Transverse colon (tissue), 4 donors: ENCODE data around the gene TNKS2. TPM values are rescaled to one million over a fixed set of nuclear protein-coding genes. Genes with fewer than 3 reads are reported as not detected.

Experiments used
- DNase-seq: peaks from one replicate; pipeline ENCODE4 v3.0.0-alpha.2; 2019
- H3K27ac ChIP-seq, 4 donors: fragments of 200-600 bp; sonication (generic); 2 replicates each; pipeline ENCODE4 v1.5.1; 2016 to 2018; ENCODE audit warnings: inconsistent platforms in 4 of 4
- H3K27me3 ChIP-seq: fragments of 200-600 bp; sonication (generic); 2 replicates; pipeline ENCODE4 v1.5.1; 2017; ENCODE audit warnings: inconsistent platforms
- H3K36me3 ChIP-seq, 4 donors: fragments of 200-600 bp; sonication (generic); 2 replicates each; pipeline ENCODE4 v1.5.1; 2017 to 2019; ENCODE audit warnings: inconsistent platforms in 4 of 4
- H3K4me1 ChIP-seq, 4 donors: fragments of 200-600 bp; sonication (generic); 2 replicates each; pipeline ENCODE4 v1.5.1; 2017 to 2020; ENCODE audit warnings: inconsistent platforms in 4 of 4
- H3K4me3 ChIP-seq, 4 donors: fragments of 200-600 bp; sonication (generic); 1 replicate in 1 of 4; 2 replicates in 3 of 4; pipeline versions ENCODE4 v1.5.1 to v1.6.1; 2017 to 2019; ENCODE audit warnings: inconsistent platforms in 4 of 4
- H3K9me3 ChIP-seq, 2 donors: fragments of 200-600 bp; sonication (generic); 2 replicates each; pipeline ENCODE4 v1.5.1; 2017 to 2019; ENCODE audit warnings: inconsistent platforms in 2 of 2
- EP300 ChIP-seq: sonication (generic); formaldehyde crosslinking; IDR thresholded peaks from one replicate; pipeline ENCODE4 v1.6.1; 2017; ENCODE audit warnings: antibody characterized with exemption, low read depth
- POLR2A ChIP-seq: fragments of 450-650 bp; IDR thresholded peaks from one replicate; pipeline ENCODE4 v1.6.1; 2016; ENCODE audit warnings: antibody characterized with exemption, mild to moderate bottlenecking, moderate library complexity
- POLR2AphosphoS5 ChIP-seq, 3 donors: sonication (generic); formaldehyde crosslinking; IDR thresholded peaks; one replicate each; pipeline ENCODE4 v1.6.1; 2016; ENCODE audit warnings: antibody characterized with exemption in 3 of 3
- WGBS, 2 donors: methylation state at CpG; one replicate each; pipeline ENCODE4 v1.1.5; 2018; ENCODE audit warnings: low coverage in 1 of 2; 5-methylcytosine and 5-hydroxymethylcytosine counted together
- in situ Hi-C, 4 donors: fragments of 200-750 bp; cut with MboI; loops; one replicate each; pipeline versions ENCODE4 v1.15.0 to v1.15.1; 2017; ENCODE audit warnings: low sequenced_read_pairs in 3 of 4, low pct_ligation_motif_present in 1 of 4, low pct_unique_long_range_greater_than_20kb in 1 of 4
- intact Hi-C: fragments of 100-400 bp; cut with DNase I; formaldehyde crosslinking; loops from one replicate; pipeline ENCODE4 v1.15.1; 2023; ENCODE audit warnings: low total_unique reads
- total RNA-seq, 4 donors: library from RNA; depleted of rRNA; stranded (reverse); fragments of >200 nt; gene quantifications; one replicate each; pipeline ENCODE4 v1.1.0, GENCODE V29; 2016
- TF ChIP-seq, protein P1 (sequence below), 5 experiments: fragments of 200-600 bp in 3 of 5; fragments of 450-650 bp in 2 of 5; sonication (generic) in 3 of 5; IDR thresholded peaks; 1 replicate in 2 of 5; 2 replicates in 3 of 5; pipeline ENCODE4 v1.5.1; 2016 to 2017; ENCODE audit warnings: antibody characterized with exemption in 5 of 5, inconsistent platforms in 3 of 5, mild to moderate bottlenecking in 2 of 5, moderate library complexity in 1 of 5

TNKS2 gene
- total RNA-seq, 4 donors from 2014 or later: 27.2 to 38.7 (median 31.6) TPM

GRCh38 chr10:91768123-91768522, 30.1 kb upstream of the TNKS2 start:
- intact Hi-C loops: no loop called here
- H3K27ac ChIP-seq: no peak overlapping the region
- DNase-seq: no peak
- TF ChIP-seq, protein P1, sequence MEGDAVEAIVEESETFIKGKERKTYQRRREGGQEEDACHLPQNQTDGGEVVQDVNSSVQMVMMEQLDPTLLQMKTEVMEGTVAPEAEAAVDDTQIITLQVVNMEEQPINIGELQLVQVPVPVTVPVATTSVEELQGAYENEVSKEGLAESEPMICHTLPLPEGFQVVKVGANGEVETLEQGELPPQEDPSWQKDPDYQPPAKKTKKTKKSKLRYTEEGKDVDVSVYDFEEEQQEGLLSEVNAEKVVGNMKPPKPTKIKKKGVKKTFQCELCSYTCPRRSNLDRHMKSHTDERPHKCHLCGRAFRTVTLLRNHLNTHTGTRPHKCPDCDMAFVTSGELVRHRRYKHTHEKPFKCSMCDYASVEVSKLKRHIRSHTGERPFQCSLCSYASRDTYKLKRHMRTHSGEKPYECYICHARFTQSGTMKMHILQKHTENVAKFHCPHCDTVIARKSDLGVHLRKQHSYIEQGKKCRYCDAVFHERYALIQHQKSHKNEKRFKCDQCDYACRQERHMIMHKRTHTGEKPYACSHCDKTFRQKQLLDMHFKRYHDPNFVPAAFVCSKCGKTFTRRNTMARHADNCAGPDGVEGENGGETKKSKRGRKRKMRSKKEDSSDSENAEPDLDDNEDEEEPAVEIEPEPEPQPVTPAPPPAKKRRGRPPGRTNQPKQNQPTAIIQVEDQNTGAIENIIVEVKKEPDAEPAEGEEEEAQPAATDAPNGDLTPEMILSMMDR (IDR thresholded peaks at IDR 0.05): no peak
- TF ChIP-seq POLR2AphosphoS5 (IDR thresholded peaks at IDR 0.05) (no peak), EP300 (no peak), POLR2A (no peak)
- in situ Hi-C loops: loop anchor here in 1 of 4 donors (10.0 kb wide), 1 partner anchor 117 kb away; no protein-coding TSS in a partner anchor
- H3K9me3 ChIP-seq: no peaks in the 10 kb centered on the region
- no peaks in the 10 kb centered on the region for H3K36me3 ChIP-seq
- no peaks in the 10 kb centered on the region for H3K4me1 ChIP-seq
- 80 to 88% methylated on average over 3 of the region's 3 CpGs for WGBS, 2 donors
- H3K4me3 ChIP-seq: no peak overlapping the region
- no peaks in the 10 kb centered on the region for H3K27me3 ChIP-seq

GRCh38 chr10:91771907-91772306, 26.3 kb upstream of the TNKS2 start:
- in situ Hi-C loops: no loop called here

DNA sequence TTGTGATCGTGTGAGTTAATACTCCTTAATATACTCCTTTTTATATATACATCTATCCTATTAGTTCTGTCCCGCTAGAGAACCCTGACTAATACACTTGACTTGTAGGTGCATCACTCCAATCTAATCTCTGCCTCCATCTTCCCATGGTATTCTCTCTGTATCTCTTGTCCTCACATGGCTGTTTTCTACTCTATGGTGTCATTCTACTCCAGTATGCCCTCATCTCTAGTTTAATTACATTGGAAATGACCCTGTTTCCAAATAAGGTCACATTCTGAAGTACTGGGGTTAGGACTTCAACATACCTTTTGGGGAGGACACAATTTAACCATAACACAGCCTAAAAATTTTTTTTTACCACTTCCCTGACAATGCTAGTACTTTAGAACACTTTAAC, 25.8 kb upstream of the TNKS2 start:
- no peaks in the 10 kb centered on the region for H3K36me3 ChIP-seq
- TF ChIP-seq EP300 (no peak), POLR2AphosphoS5 (IDR thresholded peaks at IDR 0.05) (no peak), POLR2A (no peak)
- TF ChIP-seq, protein P1 (IDR thresholded peaks at IDR 0.05): no peak
- no peaks in the 10 kb centered on the region for H3K9me3 ChIP-seq
- DNase-seq: no peak
- 90 to 92% methylated on average over 2 of the region's 2 CpGs for WGBS, 2 donors
- in situ Hi-C loops: no loop called here
- no peaks in the 10 kb centered on the region for H3K4me1 ChIP-seq
- intact Hi-C loops: no loop called here
- no peak overlapping the region for H3K27ac ChIP-seq
- no peak overlapping the region for H3K4me3 ChIP-seq
- no peaks in the 10 kb centered on the region for H3K27me3 ChIP-seq

More at GRCh38 chr10:91771907-91772306, 26.3 kb upstream of the TNKS2 start:
- H3K4me3 ChIP-seq: no peak overlapping the region
- H3K4me1 ChIP-seq: no peaks in the 10 kb centered on the region
- H3K27me3 ChIP-seq: no peaks in the 10 kb centered on the region
- 50 to 71% methylated on average over 1 of the region's 1 CpG for WGBS, 2 donors
- no peak for DNase-seq
- no peaks in the 10 kb centered on the region for H3K9me3 ChIP-seq
- intact Hi-C loops: no loop called here
- no peaks in the 10 kb centered on the region for H3K36me3 ChIP-seq
- TF ChIP-seq POLR2A: no peak
- no peak for TF ChIP-seq EP300
- TF ChIP-seq, protein P1 (IDR thresholded peaks at IDR 0.05): no peak
- TF ChIP-seq POLR2AphosphoS5 (IDR thresholded peaks at IDR 0.05): no peak
- no peak overlapping the region for H3K27ac ChIP-seq

DNA sequence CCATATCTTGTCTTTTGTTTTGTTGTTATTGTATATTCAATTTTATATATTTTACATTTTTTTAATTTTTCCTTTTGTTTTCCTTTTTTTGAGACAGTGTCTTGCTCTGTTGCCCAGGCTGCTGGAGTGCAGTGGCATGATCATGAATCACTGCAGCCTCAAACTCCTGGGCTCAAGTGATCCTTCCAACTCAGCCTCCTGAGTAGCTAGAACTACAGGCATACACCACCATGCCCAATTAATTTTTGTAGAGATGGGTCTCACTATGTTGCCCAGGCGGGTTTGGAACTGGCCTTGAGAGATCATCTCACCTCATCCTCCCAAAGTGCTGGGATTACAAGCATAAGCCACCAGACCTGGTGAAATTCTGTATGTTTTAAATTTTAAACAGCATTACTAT, 25.4 kb upstream of the TNKS2 start:
- Histone ChIP-seq H3K27ac (no peak overlapping the region), H3K4me1 (no peaks in the 10 kb centered on the region), H3K36me3 (no peaks in the 10 kb centered on the region), H3K9me3 (no peaks in the 10 kb centered on the region), H3K4me3 (no peak overlapping the region), H3K27me3 (no peaks in the 10 kb centered on the region)
- intact Hi-C loops: no loop called here
- DNase-seq: no peak
- TF ChIP-seq, protein P1 (IDR thresholded peaks at IDR 0.05): no peak
- TF ChIP-seq POLR2AphosphoS5 (IDR thresholded peaks at IDR 0.05) (no peak), POLR2A (no peak), EP300 (no peak)
- WGBS, 2 donors: 92% methylated on average over 1 of the region's 1 CpG; no CpG with 5 or more reads in 1 of the 2 donors
- in situ Hi-C loops: no loop called here
